Duodenal mucosa (tissue), 2 donors: Measurements from ENCODE around the gene RAMP3.

Experiments
- H3K27ac ChIP-seq: one replicate; pipeline ENCODE4 v1.7.0; 2013; ENCODE audit warnings: low read depth, low read length
- H3K27me3 ChIP-seq, 2 donors: one replicate each; pipeline ENCODE4 v1.7.0; 2013; ENCODE audit warnings: low read length in 2 of 2, control low read depth in 1 of 2; ENCODE audit not compliant: insufficient read depth in 2 of 2, control insufficient read depth in 1 of 2
- H3K36me3 ChIP-seq, 2 donors: one replicate each; pipeline ENCODE4 v1.7.0; 2013; ENCODE audit warnings: low read length in 2 of 2, control low read depth in 1 of 2; ENCODE audit not compliant: insufficient read depth in 2 of 2, control insufficient read depth in 1 of 2
- H3K4me1 ChIP-seq, 2 donors: one replicate each; pipeline ENCODE4 v1.7.0; 2013; ENCODE audit warnings: low read length in 2 of 2, control low read depth in 1 of 2; ENCODE audit not compliant: insufficient read depth in 2 of 2, control insufficient read depth in 1 of 2
- H3K4me3 ChIP-seq, 2 donors: one replicate each; pipeline ENCODE4 v1.7.0; 2013; ENCODE audit warnings: low read length in 2 of 2, low read depth in 1 of 2
- H3K9ac ChIP-seq, 2 donors: one replicate each; pipeline ENCODE4 v1.7.0; 2013; ENCODE audit warnings: low read length in 2 of 2, low read depth in 1 of 2
- H3K9me3 ChIP-seq, 2 donors: one replicate each; pipeline ENCODE4 v1.7.0; 2013; ENCODE audit warnings: low read length in 2 of 2, control low read depth in 1 of 2; ENCODE audit not compliant: control insufficient read depth in 1 of 2

RAMP3 gene

DNA sequence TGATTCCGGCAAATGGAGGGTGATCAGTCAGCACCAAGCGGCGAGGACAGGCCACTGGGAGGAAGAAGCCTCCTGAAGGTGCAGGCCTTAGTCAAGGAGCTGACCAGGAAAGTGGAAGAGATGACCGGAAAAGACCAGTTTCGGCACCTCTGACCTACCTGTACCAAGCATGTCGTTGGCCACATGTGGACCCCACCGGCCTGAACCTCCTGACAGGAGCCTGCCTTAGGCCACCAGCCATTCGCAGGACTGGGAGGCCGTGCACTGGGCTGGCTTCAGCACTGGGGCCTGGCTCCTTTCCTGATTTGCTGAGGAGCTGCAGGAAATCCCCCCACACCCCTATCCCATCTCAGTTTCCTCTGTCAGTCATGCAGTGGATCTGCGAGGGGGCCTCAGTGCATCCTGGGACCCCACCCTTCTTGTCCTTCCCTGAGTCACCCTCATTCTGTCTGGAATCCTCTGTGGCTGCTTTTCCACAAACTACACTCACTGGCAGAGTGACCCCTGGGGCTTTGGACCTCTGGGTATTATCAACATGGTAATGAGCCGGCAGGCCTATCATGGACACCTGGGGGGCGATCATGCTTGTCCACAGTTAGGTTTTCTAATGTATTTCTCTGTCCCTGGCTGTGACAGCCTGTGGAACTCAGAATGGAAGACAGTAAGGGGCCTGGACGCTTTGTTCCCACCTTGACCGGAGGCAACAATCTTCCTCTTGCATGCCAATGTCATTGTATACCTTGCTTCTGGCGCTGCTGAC is 33.0 kb downstream of the RAMP3 start:
- Histone ChIP-seq H3K4me1 (no peaks in the 10 kb centered on the region), H3K4me3 (no peak overlapping the region)

GRCh38 chr7:45191396-45191795 is 33.8 kb downstream of the RAMP3 start:
- no peaks in the 10 kb centered on the region for H3K27me3 ChIP-seq
- no peaks in the 10 kb centered on the region for H3K9me3 ChIP-seq
- H3K4me1 ChIP-seq, result no peaks in the 10 kb centered on the region
- no peaks in the 10 kb centered on the region for H3K36me3 ChIP-seq
- H3K27ac ChIP-seq, result no peak overlapping the region
- no peak overlapping the region for H3K4me3 ChIP-seq
- H3K9ac ChIP-seq, result no peak overlapping the region

More for the DNA sequence above, 33.0 kb downstream of the RAMP3 start:
- no peaks in the 10 kb centered on the region for H3K36me3 ChIP-seq
- H3K9me3 ChIP-seq, result no peaks in the 10 kb centered on the region
- no peaks in the 10 kb centered on the region for H3K27me3 ChIP-seq
- H3K27ac ChIP-seq, result no peak overlapping the region
- H3K9ac ChIP-seq, result no peak overlapping the region

DNA sequence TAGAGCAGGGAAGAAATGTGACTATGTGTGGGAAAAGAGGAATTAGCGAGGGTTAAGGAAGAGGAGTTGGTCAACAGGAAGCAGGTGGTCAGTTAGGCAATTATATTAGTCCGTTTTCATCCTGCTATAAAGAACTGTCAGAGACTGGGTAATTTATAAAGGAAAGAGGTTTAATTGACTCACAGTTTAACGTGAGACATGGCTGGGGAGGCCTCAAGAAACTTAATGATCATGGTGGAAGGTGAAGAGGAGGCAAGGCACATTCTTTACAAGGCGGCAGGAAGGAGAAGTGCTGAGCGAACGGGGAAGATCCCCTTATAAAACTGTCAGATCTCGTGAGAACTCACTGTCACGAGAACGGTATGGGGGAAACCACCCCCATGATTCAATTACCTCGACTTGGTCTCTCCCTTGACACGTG is 35.0 kb downstream of the RAMP3 start:
- Histone ChIP-seq H3K9ac (no peak overlapping the region), H3K36me3 (no peaks in the 10 kb centered on the region), H3K27ac (no peak overlapping the region), H3K4me3 (no peak overlapping the region), H3K9me3 (no peaks in the 10 kb centered on the region), H3K27me3 (no peaks in the 10 kb centered on the region), H3K4me1 (no peaks in the 10 kb centered on the region)

DNA sequence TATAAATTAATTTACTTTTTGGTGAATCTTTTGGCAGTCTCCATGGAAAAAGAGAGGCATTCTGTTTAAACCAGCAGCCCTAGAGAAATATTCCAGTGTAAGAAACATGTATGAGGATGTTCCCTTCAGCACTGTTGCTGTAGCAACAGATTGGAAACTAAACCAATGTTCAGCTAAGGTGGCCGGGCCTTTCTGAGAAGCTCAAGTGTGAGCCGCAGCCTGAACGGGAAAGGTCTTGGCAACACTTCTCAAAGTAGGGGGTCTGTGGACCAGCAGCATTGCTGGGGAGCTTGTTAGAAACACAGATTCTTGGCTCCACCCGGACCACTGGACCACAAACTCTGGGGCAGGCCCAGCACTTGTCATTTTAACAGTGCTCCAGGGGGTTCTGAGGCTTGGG is 36.2 kb downstream of the RAMP3 start:
- no peaks in the 10 kb centered on the region for H3K4me1 ChIP-seq
- H3K4me3 ChIP-seq, result no peak overlapping the region
- no peaks in the 10 kb centered on the region for H3K36me3 ChIP-seq
- H3K27ac ChIP-seq, result no peak overlapping the region
- H3K27me3 ChIP-seq, result no peaks in the 10 kb centered on the region
- no peak overlapping the region for H3K9ac ChIP-seq
- H3K9me3 ChIP-seq, result no peaks in the 10 kb centered on the region

GRCh38 chr7:45196374-45196773 is 38.8 kb downstream of the RAMP3 start:
- Histone ChIP-seq H3K4me3 (no peak overlapping the region), H3K27me3 (no peaks in the 10 kb centered on the region), H3K36me3 (no peaks in the 10 kb centered on the region), H3K9me3 (no peaks in the 10 kb centered on the region), H3K9ac (no peak overlapping the region), H3K4me1 (no peaks in the 10 kb centered on the region), H3K27ac (no peak overlapping the region)

GRCh38 chr7:45197461-45197860 is 39.9 kb downstream of the RAMP3 start:
- Histone ChIP-seq H3K4me1 (no peaks in the 10 kb centered on the region), H3K27me3 (no peaks in the 10 kb centered on the region), H3K9ac (no peak overlapping the region), H3K27ac (no peak overlapping the region), H3K9me3 (no peaks in the 10 kb centered on the region), H3K36me3 (no peaks in the 10 kb centered on the region), H3K4me3 (no peak overlapping the region)

GRCh38 chr7:45198986-45199385 is 41.4 kb downstream of the RAMP3 start:
- no peaks in the 10 kb centered on the region for H3K9me3 ChIP-seq
- no peaks in the 10 kb centered on the region for H3K27me3 ChIP-seq
- peaks cover 4 to 6% of the 10 kb centered on the region in 2 donors for H3K4me1 ChIP-seq
- H3K36me3 ChIP-seq, result no peaks in the 10 kb centered on the region
- H3K27ac ChIP-seq, result no peak overlapping the region
- no peak overlapping the region for H3K4me3 ChIP-seq
- no peak overlapping the region for H3K9ac ChIP-seq

DNA sequence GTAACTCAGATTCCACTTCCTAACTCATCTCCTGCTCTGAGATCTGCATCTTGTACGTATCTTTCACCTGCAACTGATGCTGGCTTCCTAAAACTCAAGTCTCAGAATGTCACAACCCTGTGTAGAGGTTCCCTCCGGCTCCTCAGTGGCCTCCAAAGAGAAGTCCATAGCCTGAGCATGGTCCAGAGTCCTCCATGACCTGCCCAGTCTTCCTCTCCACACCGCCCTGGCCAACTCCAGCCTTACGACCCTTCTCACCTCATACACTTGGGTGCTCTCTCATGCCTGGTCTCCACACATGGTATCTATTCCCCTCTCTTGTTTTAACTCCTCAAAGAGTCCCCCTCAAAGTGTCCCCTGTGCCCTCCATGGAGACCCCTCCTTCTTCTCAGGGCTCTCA is 41.9 kb downstream of the RAMP3 start:
- H3K27ac ChIP-seq, result no peak overlapping the region
- H3K36me3 ChIP-seq, result no peaks in the 10 kb centered on the region
- H3K4me1 ChIP-seq, result peaks cover 4 to 10% of the 10 kb centered on the region in 2 donors
- H3K27me3 ChIP-seq, result no peaks in the 10 kb centered on the region
- H3K9ac ChIP-seq, result no peak overlapping the region
- H3K4me3 ChIP-seq, result no peak overlapping the region
- H3K9me3 ChIP-seq, result no peaks in the 10 kb centered on the region

GRCh38 chr7:45202625-45203024 is 45.0 kb downstream of the RAMP3 start:
- Histone ChIP-seq H3K9me3 (no peaks in the 10 kb centered on the region), H3K36me3 (no peaks in the 10 kb centered on the region), H3K27me3 (no peaks in the 10 kb centered on the region)

DNA sequence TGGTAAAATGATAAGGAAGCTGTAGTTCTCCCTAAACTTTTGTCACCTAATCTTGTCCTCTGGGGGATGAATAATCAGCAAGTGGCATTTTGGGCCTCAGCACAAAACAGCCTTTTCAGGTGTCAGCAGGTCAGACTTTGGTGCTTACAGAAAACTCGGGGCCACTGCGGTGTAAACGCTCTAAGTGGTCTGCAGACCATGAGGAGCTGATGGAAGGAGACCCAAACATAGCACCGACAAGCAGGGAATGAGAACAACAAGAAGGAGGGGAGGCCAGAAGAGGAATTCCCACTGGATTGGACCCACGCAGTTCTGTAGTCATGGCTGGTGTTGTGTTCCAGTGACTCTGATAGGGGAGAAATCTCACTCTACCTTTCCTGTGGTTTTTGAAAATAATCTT is 45.4 kb downstream of the RAMP3 start:
- Histone ChIP-seq H3K27ac (no peak overlapping the region), H3K27me3 (no peaks in the 10 kb centered on the region), H3K36me3 (no peaks in the 10 kb centered on the region), H3K9ac (no peak overlapping the region), H3K9me3 (no peaks in the 10 kb centered on the region), H3K4me1 (peaks cover 4 to 10% of the 10 kb centered on the region in 2 donors), H3K4me3 (no peak overlapping the region)

More at GRCh38 chr7:45202625-45203024, 45.0 kb downstream of the RAMP3 start:
- Histone ChIP-seq H3K27ac (no peak overlapping the region), H3K4me3 (no peak overlapping the region), H3K9ac (no peak overlapping the region), H3K4me1 (peaks cover 4 to 10% of the 10 kb centered on the region in 2 donors)
